HG02571 (cell line): Measurements from ENCODE around the gene ECPAS.
"Not testable (repeated sequence)": the region's sequence is repeated elsewhere in the genome, so short reads cannot be mapped to it uniquely, and the experiment has no call there.

Source experiments
- ATAC-seq: cut with Tn5 transposase; IDR thresholded peaks from one replicate; pipeline ENCODE4 v1.9.1; 2021; ENCODE audit warnings: mild to moderate bottlenecking, moderate library complexity; ENCODE audit not compliant: unreplicated experiment

ECPAS gene

GRCh38 chr9:111414406-111414805, 69.8 kb downstream of the ECPAS start:
- ATAC-seq = no peak

GRCh38 chr9:111413996-111414395, 70.2 kb downstream of the ECPAS start:
- ATAC-seq = no peak

GRCh38 chr9:111412280-111412679, 71.9 kb downstream of the ECPAS start:
- ATAC-seq = no peak

DNA sequence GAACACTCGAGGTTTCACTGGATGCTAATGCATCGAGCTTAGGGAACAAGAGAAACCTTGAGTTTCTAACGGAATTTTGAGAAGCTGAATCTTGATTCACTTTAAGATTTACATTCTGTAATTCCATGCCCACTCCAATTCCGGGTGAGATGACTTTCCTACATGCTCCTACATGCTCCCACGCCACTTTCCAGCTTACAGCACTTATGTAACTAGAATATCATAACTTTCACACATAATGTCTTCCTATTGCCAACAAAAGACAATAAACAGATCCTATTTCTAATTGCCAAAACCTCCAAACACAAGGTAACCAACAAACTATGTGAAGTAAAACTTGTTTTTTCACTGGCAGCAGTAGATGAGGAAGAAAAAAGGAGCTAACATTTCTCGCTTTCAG, 72.9 kb downstream of the ECPAS start:
- no peak for ATAC-seq

GRCh38 chr9:111407813-111408212, 76.4 kb downstream of the ECPAS start:
- no peak for ATAC-seq

DNA sequence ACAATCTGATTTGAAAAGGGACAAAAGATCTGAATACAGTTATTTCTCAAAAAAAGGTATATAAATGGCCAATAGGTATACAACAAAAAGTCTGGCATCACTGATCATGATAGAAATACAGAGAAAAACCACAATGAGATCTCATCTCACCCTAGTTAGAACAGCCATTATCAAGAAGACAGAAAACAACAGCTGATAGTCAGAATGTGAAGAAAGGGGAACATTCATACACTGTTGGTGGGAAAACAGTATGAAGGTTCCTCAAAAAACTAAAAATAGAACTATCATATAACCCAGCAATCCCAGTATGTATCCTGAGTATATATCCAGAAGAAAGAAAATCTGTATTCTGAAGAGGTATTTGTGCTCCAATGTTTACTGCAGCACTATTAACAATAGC, 78.5 kb downstream of the ECPAS start:
- no peak for ATAC-seq

DNA sequence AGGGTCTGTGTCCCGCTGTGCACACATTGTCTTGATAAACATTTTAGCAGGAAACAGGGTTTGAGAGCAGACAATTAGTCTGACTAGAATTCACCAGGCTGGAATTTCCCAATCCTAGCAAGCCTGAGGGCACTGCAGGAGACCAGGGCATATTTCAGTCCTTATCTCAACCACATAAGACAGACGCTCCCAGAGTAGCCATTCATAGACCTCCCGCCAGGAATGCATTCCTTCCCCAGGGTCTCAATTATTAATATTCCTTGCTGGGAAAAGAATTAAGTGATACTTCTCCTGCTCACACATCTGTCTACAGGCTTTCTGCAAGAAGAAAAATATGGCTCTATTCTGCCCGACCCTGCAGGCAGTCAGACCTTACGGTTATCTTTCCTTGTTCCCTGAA, 82.7 kb downstream of the ECPAS start:
- not testable (repeated sequence) for ATAC-seq

DNA sequence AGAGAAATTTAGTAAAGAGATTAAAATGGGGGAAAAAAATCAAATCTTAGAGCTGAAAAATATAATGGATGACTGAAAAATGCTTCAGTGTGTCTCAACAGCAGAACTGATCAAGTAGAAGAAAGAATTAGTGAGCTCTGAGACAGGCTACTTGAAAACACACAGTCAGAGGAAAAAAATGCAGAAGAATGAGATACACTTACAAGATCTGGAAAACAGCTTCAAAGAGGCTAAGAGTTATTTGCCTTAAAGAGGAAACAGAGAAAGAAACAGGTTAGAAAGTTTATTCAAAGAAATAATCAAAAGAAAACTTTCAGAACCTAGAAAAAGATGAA, 83.7 kb downstream of the ECPAS start:
- ATAC-seq = no peak

DNA sequence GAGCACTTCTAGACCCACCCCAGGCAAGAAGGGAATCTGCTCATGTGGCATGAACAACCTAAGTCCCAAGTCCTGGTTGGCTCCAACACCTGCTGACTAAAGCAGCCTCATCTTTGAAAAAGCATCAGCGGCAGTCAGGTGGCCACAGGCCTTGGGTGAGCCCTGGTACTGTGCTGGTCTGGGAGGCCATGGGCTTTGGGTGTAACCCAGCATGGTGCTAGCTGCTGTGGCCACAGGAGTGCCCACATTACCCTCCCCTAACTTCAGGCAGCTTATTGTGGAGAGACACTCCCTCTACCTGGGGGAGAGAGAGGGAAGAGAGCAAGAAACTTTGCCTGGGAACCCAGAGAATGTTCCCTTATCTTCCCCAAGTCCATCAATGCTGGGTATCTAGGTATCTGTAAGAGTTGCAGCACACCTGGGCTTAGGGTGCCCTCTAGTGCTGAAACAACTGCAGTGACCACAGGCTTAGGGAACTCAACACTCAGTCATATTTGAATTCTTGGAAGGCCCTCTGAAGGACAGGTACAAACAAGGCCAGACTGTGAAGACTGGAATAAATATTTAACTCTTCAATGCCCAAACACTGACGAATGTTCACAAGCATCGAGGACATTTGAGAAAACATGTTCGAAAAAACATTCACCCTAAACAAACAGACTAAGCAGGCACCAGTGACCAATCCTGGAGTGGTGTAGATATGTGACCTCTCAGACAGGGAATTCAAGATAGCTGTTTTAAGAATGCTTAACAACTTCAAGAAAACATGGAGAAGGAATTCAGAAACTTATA, 84.2 kb downstream of the ECPAS start:
- no peak for ATAC-seq

DNA sequence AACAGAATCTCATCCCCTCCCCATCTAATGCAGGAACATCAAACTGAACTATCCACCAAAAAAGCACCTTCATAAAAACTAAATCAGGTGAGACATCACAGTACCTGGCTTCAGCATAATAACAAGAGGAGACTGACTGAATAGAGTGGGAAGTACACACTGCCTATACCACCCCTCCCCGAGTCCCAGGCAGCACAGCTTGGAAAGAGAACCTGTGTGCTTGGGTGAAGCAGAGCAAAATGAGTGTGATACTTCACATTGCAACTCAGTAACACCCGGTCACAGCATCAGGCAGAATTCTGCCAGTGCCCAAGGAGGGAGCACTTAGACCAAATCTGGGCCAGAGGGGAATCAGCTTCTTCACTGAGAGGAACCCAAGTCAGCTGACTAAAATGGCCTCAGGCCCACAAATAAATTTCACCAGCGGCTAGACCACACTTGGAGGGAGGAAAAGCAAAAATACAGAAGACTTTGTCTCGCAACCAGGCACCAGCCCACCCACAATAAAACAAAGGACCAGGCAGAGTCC, 84.9 kb downstream of the ECPAS start:
- no peak for ATAC-seq

DNA sequence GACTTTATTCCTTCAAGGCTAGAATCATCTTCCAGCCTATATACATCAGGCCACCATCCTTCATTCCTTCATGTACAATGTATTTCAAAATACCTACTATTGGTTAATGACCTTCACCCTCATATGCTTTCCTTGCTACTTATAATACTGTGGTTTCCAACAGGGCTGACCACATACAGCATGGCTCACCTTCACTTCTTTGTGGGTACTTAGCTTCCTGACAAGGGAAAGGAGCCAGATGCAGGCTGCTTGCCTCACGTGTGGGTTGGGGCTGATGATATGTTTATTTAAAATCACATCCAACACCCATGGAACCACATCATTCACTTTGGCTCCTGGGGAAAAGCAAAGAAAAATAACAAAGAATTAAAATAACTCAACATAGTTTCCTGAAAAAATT, 90.2 kb downstream of the ECPAS start:
- ATAC-seq = no peak

- no peak for ATAC-seq
Measured at GRCh38 chr9:111389406-111389805, 94.8 kb downstream of the ECPAS start.

- ATAC-seq = no peak
Measured at GRCh38 chr9:111386386-111386785, 97.8 kb downstream of the ECPAS start.

GRCh38 chr9:111381006-111381405, 103.2 kb downstream of the ECPAS start:
- no peak for ATAC-seq

GRCh38 chr9:111375817-111376564, 108.2 kb downstream of the ECPAS start:
- no peak for ATAC-seq

- ATAC-seq = no peak
Measured at GRCh38 chr9:111375062-111375461, 109.1 kb downstream of the ECPAS start.

DNA sequence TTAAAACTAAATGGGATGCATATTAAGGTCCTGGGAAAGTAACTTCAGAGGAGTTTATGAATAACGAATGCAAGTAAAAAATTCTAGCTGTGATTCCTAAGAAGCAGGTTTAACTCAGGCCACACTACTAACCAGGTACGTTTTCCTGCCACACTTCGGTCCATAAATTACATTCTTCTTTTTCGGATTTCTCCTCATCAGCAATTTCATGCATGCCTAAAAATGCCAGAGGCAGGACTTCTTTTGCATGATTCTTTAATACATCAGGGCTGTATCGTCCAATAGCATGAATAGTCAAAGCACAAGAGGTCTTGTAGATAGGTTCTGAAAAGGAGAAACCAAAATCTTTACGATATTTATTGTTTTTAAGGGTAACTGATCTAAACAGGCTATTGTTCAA, 111.9 kb downstream of the ECPAS start:
- no peak for ATAC-seq

GRCh38 chr9:111366978-111367377, 117.2 kb downstream of the ECPAS start:
- ATAC-seq = no peak

GRCh38 chr9:111362526-111362925, 121.7 kb downstream of the ECPAS start:
- ATAC-seq = no peak

DNA sequence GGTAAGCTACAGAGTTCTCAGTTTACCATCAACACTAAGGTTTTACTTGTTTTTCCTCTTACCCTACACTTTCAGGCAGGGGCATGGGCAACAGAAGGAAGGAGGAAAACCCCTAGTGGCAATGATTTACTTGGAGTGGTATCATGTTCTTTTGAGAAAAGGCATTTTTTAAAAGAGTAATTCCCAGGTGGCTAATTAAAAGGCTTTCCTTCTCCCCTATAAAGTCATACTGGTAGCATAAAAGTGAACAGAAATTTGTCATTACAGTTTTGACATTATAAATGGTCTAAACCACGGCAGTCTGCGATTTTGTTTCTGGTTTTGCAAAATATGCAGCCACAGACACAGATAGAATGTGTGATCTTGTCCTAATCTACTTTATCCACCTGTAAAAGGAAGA, 123.3 kb downstream of the ECPAS start:
- no peak for ATAC-seq

DNA sequence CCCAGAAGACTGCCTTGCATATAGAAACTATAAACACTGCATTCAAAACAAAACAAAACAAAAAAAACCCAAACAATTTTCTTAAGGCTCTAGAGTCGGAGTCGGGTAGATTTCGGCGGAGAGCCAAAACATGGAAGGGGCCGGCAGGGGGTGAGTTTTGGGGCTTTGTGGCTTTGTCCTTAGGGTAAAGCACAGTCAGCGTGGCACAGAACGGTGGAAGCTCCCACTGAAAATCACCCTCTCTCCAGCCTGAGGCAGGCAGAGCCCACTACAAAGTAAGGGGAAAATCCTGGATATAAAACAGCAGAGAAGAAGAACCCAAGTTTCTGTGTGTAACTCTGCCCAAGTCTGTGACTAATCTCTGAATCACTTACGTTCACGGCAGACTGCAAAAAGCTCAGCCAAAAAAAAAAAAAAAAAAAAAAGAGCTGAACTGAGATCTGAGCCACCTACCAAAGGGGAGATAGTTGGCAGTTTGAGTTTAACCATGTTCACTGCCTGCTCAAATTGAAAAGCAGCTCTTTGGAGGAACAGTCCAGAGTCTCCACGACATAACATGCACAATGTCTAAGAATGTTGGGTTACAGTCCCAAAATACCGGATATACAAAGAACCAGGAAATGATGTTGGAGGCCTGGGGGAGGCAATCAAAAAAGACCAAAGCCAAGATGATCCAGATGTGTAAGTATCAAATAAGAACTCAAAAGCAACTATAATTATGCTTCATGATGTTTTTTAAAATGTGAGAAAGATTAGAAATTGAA, 127.5 kb downstream of the ECPAS start:
- ATAC-seq = no peak

- ATAC-seq = no peak
Measured at GRCh38 chr9:111352545-111352944, 131.6 kb downstream of the ECPAS start.
